ENCODE data around the gene ACP3. TPM values are rescaled to one million over a fixed set of nuclear protein-coding genes. Genes with fewer than 3 reads are reported as not detected.

ACP3 gene
- polyA plus RNA-seq, 1 experiment: 0.37 TPM

- TF ChIP-seq CTCF (IDR thresholded peaks at IDR 0.05; ENCODE audit: insufficient read depth, low read depth, low read length): no peak
- CTCF ChIA-PET: interaction anchor here (4.3 kb wide), 1 partner anchor 20 kb away, joined by 19 read pairs; no protein-coding TSS in a partner anchor
These were observed 28.9 kb upstream of the ACP3 start for GRCh38 chr3:132288357-132288756.

GRCh38 chr3:132289316-132289715, 27.9 kb upstream of the ACP3 start:
- ChIA-PET CTCF (interaction anchor here (1.2 to 4.3 kb wide), 3 partner anchors 9 to 53 kb away, joined by 3 to 19 read pairs (median 7); no protein-coding TSS in a partner anchor), POLR2A (no interaction called here)
- no peak for TF ChIP-seq CTCF (IDR thresholded peaks at IDR 0.05; ENCODE audit: insufficient read depth, low read depth, low read length)
- no peaks in the 10 kb centered on the region for H3K36me3 ChIP-seq (ENCODE audit: control insufficient read depth, insufficient read depth, low read length)
- no peaks in the 10 kb centered on the region for H3K27me3 ChIP-seq (ENCODE audit: control insufficient read depth, insufficient read depth, low read length)
- no peak for DNase-seq (ENCODE audit: low read depth)
- H3K4me3 ChIP-seq (ENCODE audit: low read depth, low read length): no peak overlapping the region

More at GRCh38 chr3:132288357-132288756, 28.9 kb upstream of the ACP3 start:
- H3K4me3 ChIP-seq (ENCODE audit: low read depth, low read length): no peak overlapping the region
- no peaks in the 10 kb centered on the region for H3K27me3 ChIP-seq (ENCODE audit: control insufficient read depth, insufficient read depth, low read length)
- no peaks in the 10 kb centered on the region for H3K36me3 ChIP-seq (ENCODE audit: control insufficient read depth, insufficient read depth, low read length)
- POLR2A ChIA-PET: no interaction called here
- DNase-seq (ENCODE audit: low read depth): no peak

- ChIA-PET POLR2A (no interaction called here), CTCF (interaction anchor here (1.0 to 4.3 kb wide), 5 partner anchors 9 to 52 kb away, joined by 3 to 19 read pairs (median 4); no protein-coding TSS in a partner anchor)
- DNase-seq (ENCODE audit: low read depth): peak; percentile 35
- Histone ChIP-seq H3K36me3 (ENCODE audit: control insufficient read depth, insufficient read depth, low read length) (no peaks in the 10 kb centered on the region), H3K27me3 (ENCODE audit: control insufficient read depth, insufficient read depth, low read length) (no peaks in the 10 kb centered on the region), H3K4me3 (ENCODE audit: low read depth, low read length) (no peak overlapping the region)
- no peak for TF ChIP-seq CTCF (IDR thresholded peaks at IDR 0.05; ENCODE audit: insufficient read depth, low read depth, low read length)
These were observed 26.4 kb upstream of the ACP3 start for GRCh38 chr3:132290833-132291232.

DNA sequence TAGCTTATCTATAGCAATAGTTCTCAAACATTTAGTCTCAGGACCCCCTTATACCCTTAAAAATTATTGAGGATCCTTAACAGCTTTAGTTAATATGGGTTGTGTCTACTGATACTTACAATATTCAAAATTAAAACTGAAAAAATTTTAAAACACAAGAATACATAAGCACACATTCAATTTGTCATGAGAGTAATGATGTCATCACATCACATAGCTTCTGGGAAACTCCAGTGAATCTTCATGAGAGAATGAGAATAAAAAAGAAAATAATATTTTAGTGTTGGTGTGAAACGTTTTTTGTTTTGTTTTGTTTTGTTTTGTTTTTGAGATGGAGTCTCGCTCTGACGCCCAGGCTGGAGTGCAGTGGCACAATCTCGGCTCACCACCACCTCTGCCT, 25.2 kb upstream of the ACP3 start:
- no peaks in the 10 kb centered on the region for H3K36me3 ChIP-seq (ENCODE audit: control insufficient read depth, insufficient read depth, low read length)
- ChIA-PET POLR2A (no interaction called here), CTCF (interaction anchor here (1.2 to 4.3 kb wide), 2 partner anchors 13 to 24 kb away, joined by 3 to 19 read pairs; no protein-coding TSS in a partner anchor)
- H3K27me3 ChIP-seq (ENCODE audit: control insufficient read depth, insufficient read depth, low read length): no peaks in the 10 kb centered on the region
- H3K4me3 ChIP-seq (ENCODE audit: low read depth, low read length): no peak overlapping the region
- TF ChIP-seq CTCF (IDR thresholded peaks at IDR 0.05; ENCODE audit: insufficient read depth, low read depth, low read length): no peak
- DNase-seq (ENCODE audit: low read depth): no peak

GRCh38 chr3:132293251-132293650, 24.0 kb upstream of the ACP3 start:
- POLR2A ChIA-PET: no interaction called here
- Histone ChIP-seq H3K27me3 (ENCODE audit: control insufficient read depth, insufficient read depth, low read length) (no peaks in the 10 kb centered on the region), H3K4me3 (ENCODE audit: low read depth, low read length) (no peak overlapping the region), H3K36me3 (ENCODE audit: control insufficient read depth, insufficient read depth, low read length) (no peaks in the 10 kb centered on the region)
- CTCF ChIA-PET: interaction anchor here (0.9 kb wide), 1 partner anchor 24 kb away, joined by 3 read pairs; no protein-coding TSS in a partner anchor
- DNase-seq (ENCODE audit: low read depth): no peak
- TF ChIP-seq CTCF (IDR thresholded peaks at IDR 0.05; ENCODE audit: insufficient read depth, low read depth, low read length): no peak

Measured in BJ (cell line).